Liver (tissue), 9 donors: ENCODE measurements around the gene DCDC1. TPM values are rescaled to one million over a fixed set of nuclear protein-coding genes. Genes with fewer than 3 reads are reported as not detected.

ENCODE experiments used
- DNase-seq: peaks from one replicate; pipeline ENCODE4 v3.0.0-alpha.2; 2017; ENCODE audit warnings: low spot score
- H3K27ac ChIP-seq, 2 donors: one replicate each; pipeline ENCODE4 v1.7.0; 2013; ENCODE audit warnings: inconsistent platforms in 2 of 2, low read length in 2 of 2, control low read depth in 1 of 2, low read depth in 1 of 2, mild to moderate bottlenecking in 1 of 2
- H3K27me3 ChIP-seq, 4 donors: one replicate each; pipeline versions ENCODE4 v1.6.1 to v1.7.0; 2013; ENCODE audit warnings: low read length in 3 of 4, inconsistent platforms in 1 of 4, mild to moderate bottlenecking in 1 of 4, moderate library complexity in 1 of 4; ENCODE audit not compliant: control insufficient read depth in 4 of 4, insufficient read depth in 4 of 4
- H3K36me3 ChIP-seq, 4 donors: one replicate each; pipeline versions ENCODE4 v1.6.1 to v1.7.0; 2013; ENCODE audit warnings: low read length in 3 of 4, mild to moderate bottlenecking in 3 of 4, low read depth in 1 of 4, moderate library complexity in 1 of 4; ENCODE audit not compliant: control insufficient read depth in 4 of 4, insufficient read depth in 3 of 4
- H3K4me1 ChIP-seq, 4 donors: one replicate each; pipeline versions ENCODE4 v1.6.1 to v1.7.0; 2013; ENCODE audit warnings: low read length in 3 of 4, mild to moderate bottlenecking in 3 of 4, moderate library complexity in 1 of 4; ENCODE audit not compliant: control insufficient read depth in 4 of 4, insufficient read depth in 4 of 4
- H3K4me3 ChIP-seq, 3 donors: one replicate each; pipeline versions ENCODE4 v1.6.1 to v1.7.0; 2013; ENCODE audit warnings: low read length in 3 of 3, control low read depth in 1 of 3, low read depth in 1 of 3, mild to moderate bottlenecking in 1 of 3
- H3K9ac ChIP-seq, 2 donors: one replicate each; pipeline ENCODE4 v1.7.0; 2013; ENCODE audit warnings: low read length in 2 of 2, mild to moderate bottlenecking in 2 of 2, moderate library complexity in 2 of 2, control low read depth in 1 of 2, low read depth in 1 of 2
- H3K9me3 ChIP-seq, 4 donors: one replicate each; pipeline versions ENCODE4 v1.6.1 to v1.7.0; 2013; ENCODE audit warnings: low read length in 3 of 4; ENCODE audit not compliant: control insufficient read depth in 4 of 4
- FOXA1 ChIP-seq: IDR thresholded peaks from 2 replicates; pipeline ENCODE4 v1.6.1; 2016; ENCODE audit warnings: antibody characterized with exemption
- FOXA2 ChIP-seq: IDR thresholded peaks from 2 replicates; pipeline ENCODE4 v1.6.1; 2016; ENCODE audit warnings: antibody characterized with exemption
- GABPA ChIP-seq, 2 donors: IDR thresholded peaks in 1 of 2; conservative IDR thresholded peaks in 1 of 2; 2 replicates each; pipeline ENCODE4 v1.6.1; 2016; ENCODE audit warnings: antibody characterized with exemption in 2 of 2, mild to moderate bottlenecking in 1 of 2, moderate library complexity in 1 of 2
- HNF4A ChIP-seq, 2 donors: conservative IDR thresholded peaks; 2 replicates each; pipeline ENCODE4 v1.6.1; 2016; ENCODE audit warnings: antibody characterized with exemption in 2 of 2, mild to moderate bottlenecking in 2 of 2
- HNF4G ChIP-seq: IDR thresholded peaks from 2 replicates; pipeline ENCODE4 v1.6.1; 2016; ENCODE audit warnings: antibody characterized with exemption
- JUND ChIP-seq, 2 donors: IDR thresholded peaks; 2 replicates each; pipeline ENCODE4 v1.6.1; 2016; ENCODE audit warnings: antibody characterized with exemption in 2 of 2
- NR2F2 ChIP-seq: IDR thresholded peaks from 2 replicates; pipeline ENCODE4 v1.6.1; 2016; ENCODE audit warnings: antibody characterized with exemption
- RAD21 ChIP-seq, 2 donors: IDR thresholded peaks; 2 replicates each; pipeline ENCODE4 v1.6.1; 2016; ENCODE audit warnings: antibody characterized with exemption in 2 of 2, mild to moderate bottlenecking in 2 of 2
- RXRA ChIP-seq, 2 donors: IDR thresholded peaks; 2 replicates each; pipeline ENCODE4 v1.6.1; 2017 to 2018; ENCODE audit warnings: antibody characterized with exemption in 2 of 2, mild to moderate bottlenecking in 1 of 2
- SP1 ChIP-seq: IDR thresholded peaks from 2 replicates; pipeline ENCODE4 v1.6.1; 2018; ENCODE audit warnings: antibody characterized with exemption, mild to moderate bottlenecking
- TAF1 ChIP-seq: conservative IDR thresholded peaks from 2 replicates; pipeline ENCODE4 v1.6.1; 2016; ENCODE audit warnings: antibody characterized with exemption, mild to moderate bottlenecking
- YY1 ChIP-seq: IDR thresholded peaks from 2 replicates; pipeline ENCODE4 v1.6.1; 2016; ENCODE audit warnings: antibody characterized with exemption, mild to moderate bottlenecking
- WGBS: extraction: QIAGEN DNeasy Blood & Tissue Kit; methylation state at CpG from one replicate; pipeline ENCODE4 v1.1.7; 2013; 5-methylcytosine and 5-hydroxymethylcytosine counted together
- polyA plus RNA-seq, 2 donors: library from polyadenylated mRNA; stranded (reverse) in 1 of 2; unstranded in 1 of 2; fragments of 200-250 nt in 1 of 2; fragments of >200 nt in 1 of 2; fragmentation: Nextera tagmentation in 1 of 2; extraction: Ambion mirVana in 1 of 2; gene quantifications; one replicate each; pipeline versions ENCODE4 v1.2.1 to v1.2.3, GENCODE V29; 2013 to 2015
- total RNA-seq, 2 donors: library from RNA; depleted of rRNA; stranded (reverse); fragments of >200 nt; gene quantifications; one replicate each; pipeline ENCODE4 v1.2.3, GENCODE V29; 2014
- TF ChIP-seq, protein P1 (sequence below): IDR thresholded peaks from 2 replicates; pipeline ENCODE4 v1.6.1; 2016; ENCODE audit warnings: antibody characterized with exemption
- TF ChIP-seq, protein P2 (sequence below): IDR thresholded peaks from 2 replicates; pipeline ENCODE4 v1.6.1; 2016; ENCODE audit warnings: antibody characterized with exemption
- TF ChIP-seq, protein P3 (sequence below): fragments of 150-350 bp; IDR thresholded peaks from 2 replicates; pipeline ENCODE4 v1.5.1; 2017; ENCODE audit warnings: improper control_type of control experiment, low read depth, low read length; ENCODE audit not compliant: missing input control
- donor health status: healthy.
- donor health status: healthy.
- donor health status: healthy.
- donor health status: healthy.
- donor health status: healthy.

Gene DCDC1
- total and polyA plus RNA-seq, 4 donors: 0.38 to 3.5 (median 2.0) TPM

DNA sequence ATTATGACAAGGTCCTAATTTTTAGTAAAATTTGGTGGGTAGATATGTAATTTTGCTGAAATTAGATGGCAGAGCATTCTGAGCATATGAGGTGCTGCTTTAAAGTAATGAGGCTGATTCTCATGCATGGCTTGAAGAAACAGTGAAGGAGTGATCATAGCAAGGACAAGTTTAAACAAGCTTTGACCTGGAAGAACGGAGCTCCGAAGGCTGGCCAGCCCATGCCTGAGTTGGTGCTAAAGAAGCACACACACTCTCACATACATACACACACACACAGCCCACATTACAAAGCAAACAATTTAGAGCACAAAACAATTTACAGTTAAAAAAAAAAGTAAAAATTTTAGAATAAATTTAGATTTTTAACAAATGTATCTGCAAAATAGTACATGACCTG lies 150.7 kb downstream of the DCDC1 start (continued):
- TF ChIP-seq TAF1 (no peak), YY1 (no peak), FOXA2 (no peak), GABPA (IDR thresholded peaks at IDR 0.05 in 1 of 2, conservative IDR thresholded peaks at IDR 0.05 in 1 of 2) (no peak), HNF4G (no peak), RAD21 (IDR thresholded peaks at IDR 0.05) (no peak), FOXA1 (no peak)
- TF ChIP-seq, protein P1, sequence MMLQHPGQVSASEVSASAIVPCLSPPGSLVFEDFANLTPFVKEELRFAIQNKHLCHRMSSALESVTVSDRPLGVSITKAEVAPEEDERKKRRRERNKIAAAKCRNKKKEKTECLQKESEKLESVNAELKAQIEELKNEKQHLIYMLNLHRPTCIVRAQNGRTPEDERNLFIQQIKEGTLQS: no peak

DNA sequence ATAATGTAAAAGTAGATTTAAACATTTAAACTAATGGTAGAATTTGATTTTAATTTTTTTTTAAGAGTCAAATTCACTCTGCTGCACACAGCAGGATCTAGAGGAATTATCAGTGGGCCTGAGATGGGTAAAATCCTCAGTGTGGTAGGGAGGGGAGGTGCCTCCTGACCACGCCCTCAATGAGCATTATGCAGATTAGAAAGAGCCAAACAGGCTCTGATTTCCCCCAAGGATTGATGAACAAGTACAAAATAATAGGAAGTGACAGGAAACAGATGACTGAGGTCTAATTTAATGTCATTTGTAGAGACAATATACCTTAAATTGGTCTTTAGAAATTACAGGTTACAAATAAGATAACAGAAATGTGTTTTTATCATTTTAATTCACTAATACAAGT lies 155.2 kb downstream of the DCDC1 start:
- no peaks in the 10 kb centered on the region for H3K27me3 ChIP-seq
- no peaks in the 10 kb centered on the region for H3K9me3 ChIP-seq
- H3K36me3 ChIP-seq: no peaks in the 10 kb centered on the region
- no peak overlapping the region for H3K4me3 ChIP-seq
- TF ChIP-seq, protein P2, sequence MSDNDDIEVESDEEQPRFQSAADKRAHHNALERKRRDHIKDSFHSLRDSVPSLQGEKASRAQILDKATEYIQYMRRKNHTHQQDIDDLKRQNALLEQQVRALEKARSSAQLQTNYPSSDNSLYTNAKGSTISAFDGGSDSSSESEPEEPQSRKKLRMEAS: no peak
- TF ChIP-seq NR2F2: no peak
- TF ChIP-seq, protein P3, sequence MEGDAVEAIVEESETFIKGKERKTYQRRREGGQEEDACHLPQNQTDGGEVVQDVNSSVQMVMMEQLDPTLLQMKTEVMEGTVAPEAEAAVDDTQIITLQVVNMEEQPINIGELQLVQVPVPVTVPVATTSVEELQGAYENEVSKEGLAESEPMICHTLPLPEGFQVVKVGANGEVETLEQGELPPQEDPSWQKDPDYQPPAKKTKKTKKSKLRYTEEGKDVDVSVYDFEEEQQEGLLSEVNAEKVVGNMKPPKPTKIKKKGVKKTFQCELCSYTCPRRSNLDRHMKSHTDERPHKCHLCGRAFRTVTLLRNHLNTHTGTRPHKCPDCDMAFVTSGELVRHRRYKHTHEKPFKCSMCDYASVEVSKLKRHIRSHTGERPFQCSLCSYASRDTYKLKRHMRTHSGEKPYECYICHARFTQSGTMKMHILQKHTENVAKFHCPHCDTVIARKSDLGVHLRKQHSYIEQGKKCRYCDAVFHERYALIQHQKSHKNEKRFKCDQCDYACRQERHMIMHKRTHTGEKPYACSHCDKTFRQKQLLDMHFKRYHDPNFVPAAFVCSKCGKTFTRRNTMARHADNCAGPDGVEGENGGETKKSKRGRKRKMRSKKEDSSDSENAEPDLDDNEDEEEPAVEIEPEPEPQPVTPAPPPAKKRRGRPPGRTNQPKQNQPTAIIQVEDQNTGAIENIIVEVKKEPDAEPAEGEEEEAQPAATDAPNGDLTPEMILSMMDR: no peak
- H3K27ac ChIP-seq: no peak overlapping the region
- DNase-seq: no peak
- H3K4me1 ChIP-seq: no peaks in the 10 kb centered on the region
- no peak overlapping the region for H3K9ac ChIP-seq
- WGBS: 52% methylated on average over 1 of the region's 1 CpG

DNA sequence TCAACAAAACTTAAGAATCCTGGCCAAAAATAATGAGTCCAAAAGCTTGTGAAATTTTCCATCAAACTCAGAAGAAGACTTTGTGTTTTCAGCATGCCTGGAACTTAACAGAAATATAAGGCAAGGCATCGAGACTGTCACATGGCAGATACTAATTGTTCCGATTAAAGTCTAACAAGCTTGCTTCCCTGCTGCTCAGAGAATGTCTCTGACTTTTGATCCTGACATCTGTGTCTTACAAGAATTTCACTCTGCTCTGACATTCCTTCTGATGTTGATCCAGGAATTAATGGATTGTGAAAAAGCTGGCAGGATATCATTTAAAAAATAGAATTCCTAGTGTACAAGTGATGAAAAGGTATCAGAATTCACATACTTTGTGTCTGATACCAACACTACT lies 170.2 kb downstream of the DCDC1 start:
- H3K9ac ChIP-seq: no peak overlapping the region
- no peaks in the 10 kb centered on the region for H3K36me3 ChIP-seq
- H3K27me3 ChIP-seq: no peaks in the 10 kb centered on the region
- no peak for DNase-seq
- no peak for TF ChIP-seq FOXA2
- TF ChIP-seq, protein P1: no peak
- TF ChIP-seq FOXA1: no peak
- TF ChIP-seq GABPA (IDR thresholded peaks at IDR 0.05 in 1 of 2, conservative IDR thresholded peaks at IDR 0.05 in 1 of 2): no peak
- TF ChIP-seq NR2F2: no peak
- no peak for TF ChIP-seq JUND (IDR thresholded peaks at IDR 0.05)
- no peak for TF ChIP-seq SP1
- TF ChIP-seq TAF1: no peak
- TF ChIP-seq RXRA (IDR thresholded peaks at IDR 0.05): no peak
- TF ChIP-seq HNF4G: no peak
- TF ChIP-seq HNF4A (conservative IDR thresholded peaks at IDR 0.05): no peak
- H3K4me1 ChIP-seq: no peaks in the 10 kb centered on the region
- WGBS: 72% methylated on average over 2 of the region's 2 CpGs
- H3K27ac ChIP-seq: no peak overlapping the region
- H3K9me3 ChIP-seq: no peaks in the 10 kb centered on the region
- H3K4me3 ChIP-seq: no peak overlapping the region
